GM10248 (cell line): ENCODE results near the gene MAFB.

Source experiments
- CTCF ChIA-PET: fragments of 300-600 bp; sonication (Branson Sonifier 250); formaldehyde crosslinking; extraction: SDS; loops from one replicate; lab custom pipeline; 2021; ENCODE audit warnings: antibody characterized with exemption; lab: Yijun Ruan, JAX
- POLR2A ChIA-PET: fragments of 350-650 bp; sonication (Branson Sonifier 250); formaldehyde crosslinking; extraction: SDS; loops from one replicate; lab custom pipeline; 2020; ENCODE audit warnings: antibody characterized with exemption; lab: Yijun Ruan, JAX
- DNase-seq: peaks from one replicate; pipeline ENCODE4 v3.0.0; 2012; ENCODE audit errors: extremely low spot score
- CTCF ChIP-seq: IDR thresholded peaks from 2 replicates; pipeline ENCODE4 v1.5.1; 2012; ENCODE audit warnings: mild to moderate bottlenecking, low read depth; ENCODE audit errors: extremely low read depth, missing control alignments, control extremely low read depth

The MAFB gene

DNA sequence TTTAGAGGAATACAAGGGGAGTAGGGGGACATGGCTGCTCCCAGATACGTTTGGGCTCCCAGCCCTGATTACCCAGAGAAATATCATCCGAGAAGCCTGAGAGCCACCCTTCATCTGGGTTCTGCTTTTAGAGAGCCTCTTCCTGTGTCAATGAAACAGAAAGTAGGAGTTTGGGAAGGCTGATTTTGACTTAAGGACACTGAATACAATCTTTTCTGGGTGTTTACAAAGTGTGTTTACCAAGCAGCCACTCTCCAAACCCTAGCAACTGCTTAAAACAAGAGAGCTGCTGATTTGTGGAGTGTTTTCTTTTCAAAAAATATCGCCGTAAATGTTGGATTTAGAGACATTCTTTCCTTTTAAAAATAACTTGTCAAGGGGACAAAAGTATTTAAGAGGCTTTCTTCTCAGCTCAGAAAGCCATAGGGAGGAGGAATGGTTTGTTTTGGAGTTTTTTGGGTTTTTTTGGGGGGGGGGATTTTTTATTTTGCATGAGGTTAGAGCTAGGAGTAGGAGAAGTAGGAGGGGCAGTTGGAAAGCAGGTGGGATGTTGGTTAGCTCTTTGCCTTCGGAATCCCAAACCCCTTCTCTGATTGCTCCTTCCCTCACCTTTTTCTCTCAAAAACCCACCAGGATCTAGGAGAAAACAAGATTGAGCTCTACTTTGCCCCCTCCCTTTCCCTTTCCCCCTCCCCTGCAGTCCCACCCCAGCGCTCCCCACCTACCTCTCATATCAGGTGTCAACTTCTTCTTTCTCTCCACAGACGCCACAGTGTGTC, 12.4 kb downstream of the MAFB start:
- DNase-seq, result no peak
- ChIA-PET POLR2A (interaction anchor here (0.6 kb wide), 1 partner anchor 959 kb away, joined by 6 read pairs; no protein-coding TSS in a partner anchor), CTCF (interaction anchor here (0.9 to 2.7 kb wide), 2 partner anchors 12 to 15 kb away, joined by 3 to 7 read pairs; partner anchors contain the start of gene MAFB)
- no peak for TF ChIP-seq CTCF

DNA sequence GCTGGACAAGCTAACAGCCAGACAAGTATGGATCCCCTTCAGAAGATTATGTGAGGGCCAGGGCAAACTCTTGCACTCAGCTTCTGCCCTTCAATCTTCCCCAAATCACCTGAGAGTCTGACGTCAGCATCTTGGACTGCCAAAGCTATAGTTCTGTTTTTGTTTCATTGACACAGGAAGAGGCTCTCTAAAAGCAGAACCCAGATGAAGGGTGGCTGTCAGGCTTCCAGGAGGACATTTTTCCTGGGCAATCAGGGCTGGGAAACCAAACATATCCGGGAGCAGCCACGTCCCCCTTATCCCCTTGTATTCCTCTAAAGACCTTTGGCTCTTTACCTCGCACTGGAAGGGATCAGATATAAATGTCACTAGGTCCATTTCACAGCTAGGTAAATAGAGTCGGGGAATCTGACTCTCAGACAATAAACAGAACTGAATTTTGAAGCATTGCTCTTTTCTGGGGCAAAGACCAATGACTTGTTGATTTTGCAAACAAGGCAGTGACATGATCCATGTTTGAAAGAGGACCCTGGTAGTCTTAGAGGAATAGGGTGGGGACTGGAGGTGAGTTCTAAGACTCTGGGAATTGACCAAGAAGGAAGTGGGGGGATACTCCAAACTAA, 13.3 kb downstream of the MAFB start:
- TF ChIP-seq CTCF, result no peak
- POLR2A ChIA-PET, result interaction anchor here (0.6 kb wide), 1 partner anchor 359 kb away, joined by 3 read pairs; no protein-coding TSS in a partner anchor
- CTCF ChIA-PET, result no interaction called here
- DNase-seq, result no peak

DNA sequence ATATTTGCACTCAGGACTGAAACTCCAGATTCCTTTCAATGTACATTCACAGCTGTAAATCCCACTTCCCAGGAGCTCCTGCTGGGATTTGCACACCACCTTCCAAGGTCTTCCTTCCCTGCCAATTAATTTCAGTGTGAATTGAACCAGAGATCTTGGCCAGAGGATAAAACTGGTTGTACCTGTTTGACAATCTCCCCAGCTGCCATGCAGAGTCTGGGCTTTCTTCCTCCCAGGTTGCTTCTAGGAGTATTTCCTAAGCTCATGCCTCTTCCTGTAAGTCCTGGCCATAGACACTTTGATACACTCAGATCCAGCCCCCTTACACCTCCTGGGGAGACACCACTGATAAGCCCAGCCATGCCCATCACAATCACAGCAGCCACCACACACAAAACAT, 15.6 kb downstream of the MAFB start:
- TF ChIP-seq CTCF, result no peak
- ChIA-PET CTCF (interaction anchor here (1.2 to 1.4 kb wide), 3 partner anchors 10 to 17 kb away, joined by 3 to 4 read pairs (median 3); no protein-coding TSS in a partner anchor), POLR2A (no interaction called here)
- no peak for DNase-seq

DNA sequence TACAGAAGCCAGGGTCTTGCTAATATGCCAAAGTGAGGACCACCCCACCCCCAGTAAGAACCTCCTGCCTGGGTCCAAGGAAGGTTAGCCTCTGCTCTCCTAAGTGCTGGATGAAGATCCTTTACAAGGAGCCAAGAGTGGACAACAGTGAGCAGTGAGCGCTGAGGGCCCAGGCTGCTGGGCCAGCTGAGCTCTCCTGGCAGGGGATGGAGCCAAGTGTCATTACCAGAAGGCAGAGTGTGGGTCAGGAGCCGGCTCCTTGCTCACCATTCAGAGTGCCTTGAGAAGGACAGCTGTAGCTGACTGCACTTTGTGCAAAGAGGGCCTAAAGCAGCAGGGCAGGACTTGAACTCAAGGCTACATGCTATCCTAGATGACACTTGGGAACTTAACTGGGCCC, 16.9 kb downstream of the MAFB start:
- ChIA-PET CTCF (interaction anchor here (1.3 to 1.6 kb wide), 2 partner anchors 8 to 13 kb away, joined by 3 to 5 read pairs; no protein-coding TSS in a partner anchor), POLR2A (no interaction called here)
- TF ChIP-seq CTCF, result no peak
- DNase-seq, result no peak

DNA sequence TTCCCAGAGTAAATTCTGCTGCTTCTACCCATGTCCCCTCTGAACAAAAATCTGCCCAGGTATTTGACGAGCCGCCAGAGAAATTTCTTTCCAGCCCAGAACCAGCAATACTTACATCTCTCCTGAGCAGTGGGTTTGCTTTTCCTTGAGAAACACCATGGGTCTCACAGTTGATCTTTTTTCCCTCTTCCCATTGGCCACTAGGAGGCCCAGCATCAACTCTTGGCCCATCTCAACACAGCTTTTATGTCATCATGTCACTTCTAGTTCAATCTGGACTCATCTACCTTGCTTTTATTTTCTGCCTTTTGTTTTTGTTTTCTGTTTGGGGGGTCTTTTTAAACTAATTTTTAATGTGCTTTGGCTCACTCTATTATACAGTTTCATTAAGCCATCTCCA, 18.8 kb downstream of the MAFB start:
- POLR2A ChIA-PET, result no interaction called here

More for the DNA sequence above, 18.8 kb downstream of the MAFB start:
- CTCF ChIA-PET, result no interaction called here
- no peak for DNase-seq
- TF ChIP-seq CTCF, result no peak
